GM21528 (cell line): ENCODE measurements around the gene GMCL2.

Experiments
- ATAC-seq: cut with Tn5 transposase; IDR thresholded peaks from one replicate; pipeline ENCODE4 v1.9.1; 2021; ENCODE audit warnings: mild to moderate bottlenecking, moderate library complexity; ENCODE audit not compliant: unreplicated experiment, low FRiP score

Gene GMCL2

GRCh38 chr5:178147406-178147805 lies 39.8 kb downstream of the GMCL2 start:
- ATAC-seq = no peak

GRCh38 chr5:178145965-178146820 lies 41.0 kb downstream of the GMCL2 start:
- no peak for ATAC-seq

GRCh38 chr5:178143901-178144300 lies 43.3 kb downstream of the GMCL2 start:
- ATAC-seq = no peak

GRCh38 chr5:178143246-178143645 lies 43.9 kb downstream of the GMCL2 start:
- ATAC-seq = no peak

- ATAC-seq = no peak
These were observed 44.5 kb downstream of the GMCL2 start for GRCh38 chr5:178142642-178143041.

GRCh38 chr5:178141550-178141949 lies 45.6 kb downstream of the GMCL2 start:
- no peak for ATAC-seq

- no peak for ATAC-seq
These were observed 49.2 kb downstream of the GMCL2 start for GRCh38 chr5:178137991-178138390.

- ATAC-seq = no peak
These were observed 50.2 kb downstream of the GMCL2 start for GRCh38 chr5:178136990-178137389.
